Loucy (cell line): ENCODE data around the gene LYVE1.

Source experiments
- EZH2phosphoT487 ChIP-seq: fragments of 200-600 bp; IDR thresholded peaks from 2 replicates; pipeline ENCODE4 v1.6.1; 2018; ENCODE audit warnings: antibody characterized with exemption, mild to moderate bottlenecking, moderate library complexity, borderline replicate concordance
- TF ChIP-seq, protein P1 (sequence below): fragments of 200-600 bp; sonication (generic); conservative IDR thresholded peaks from 2 replicates; pipeline ENCODE4 v1.5.1; 2014; ENCODE audit warnings: mild to moderate bottlenecking, antibody characterized with exemption, low read length

DNA sequence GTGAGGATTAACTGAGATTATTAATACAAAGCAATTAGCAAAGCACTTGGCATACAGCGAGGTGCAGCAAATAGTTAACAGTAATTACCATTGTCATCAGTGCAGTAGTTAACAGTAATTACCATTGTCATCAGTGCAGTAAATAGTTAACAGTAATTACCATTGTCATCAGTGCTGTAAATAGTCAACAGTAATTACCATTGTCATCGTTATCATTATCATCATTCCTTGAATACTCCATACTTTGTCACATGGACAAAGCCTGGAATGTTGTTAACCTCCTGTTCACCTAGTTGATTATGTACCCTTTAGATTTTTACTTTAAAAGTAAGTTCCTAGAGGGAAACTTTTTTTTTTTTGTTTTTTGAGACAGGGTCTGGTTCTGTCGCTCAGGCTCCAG lies 19.5 kb upstream of the LYVE1 start:
- TF ChIP-seq, protein P1, sequence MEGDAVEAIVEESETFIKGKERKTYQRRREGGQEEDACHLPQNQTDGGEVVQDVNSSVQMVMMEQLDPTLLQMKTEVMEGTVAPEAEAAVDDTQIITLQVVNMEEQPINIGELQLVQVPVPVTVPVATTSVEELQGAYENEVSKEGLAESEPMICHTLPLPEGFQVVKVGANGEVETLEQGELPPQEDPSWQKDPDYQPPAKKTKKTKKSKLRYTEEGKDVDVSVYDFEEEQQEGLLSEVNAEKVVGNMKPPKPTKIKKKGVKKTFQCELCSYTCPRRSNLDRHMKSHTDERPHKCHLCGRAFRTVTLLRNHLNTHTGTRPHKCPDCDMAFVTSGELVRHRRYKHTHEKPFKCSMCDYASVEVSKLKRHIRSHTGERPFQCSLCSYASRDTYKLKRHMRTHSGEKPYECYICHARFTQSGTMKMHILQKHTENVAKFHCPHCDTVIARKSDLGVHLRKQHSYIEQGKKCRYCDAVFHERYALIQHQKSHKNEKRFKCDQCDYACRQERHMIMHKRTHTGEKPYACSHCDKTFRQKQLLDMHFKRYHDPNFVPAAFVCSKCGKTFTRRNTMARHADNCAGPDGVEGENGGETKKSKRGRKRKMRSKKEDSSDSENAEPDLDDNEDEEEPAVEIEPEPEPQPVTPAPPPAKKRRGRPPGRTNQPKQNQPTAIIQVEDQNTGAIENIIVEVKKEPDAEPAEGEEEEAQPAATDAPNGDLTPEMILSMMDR, result no peak
- TF ChIP-seq EZH2phosphoT487, result no peak
